GM18519 (cell line): ENCODE results near the gene NMNAT3.
"Not testable (repeated sequence)": the region's sequence is repeated elsewhere in the genome, so short reads cannot be mapped to it uniquely, and the experiment has no call there.

Experiments
- ATAC-seq: cut with Tn5 transposase; IDR thresholded peaks from one replicate; pipeline ENCODE4 v1.9.1; 2021; ENCODE audit warnings: mild to moderate bottlenecking, moderate library complexity; ENCODE audit not compliant: unreplicated experiment, low FRiP score

NMNAT3 gene

DNA sequence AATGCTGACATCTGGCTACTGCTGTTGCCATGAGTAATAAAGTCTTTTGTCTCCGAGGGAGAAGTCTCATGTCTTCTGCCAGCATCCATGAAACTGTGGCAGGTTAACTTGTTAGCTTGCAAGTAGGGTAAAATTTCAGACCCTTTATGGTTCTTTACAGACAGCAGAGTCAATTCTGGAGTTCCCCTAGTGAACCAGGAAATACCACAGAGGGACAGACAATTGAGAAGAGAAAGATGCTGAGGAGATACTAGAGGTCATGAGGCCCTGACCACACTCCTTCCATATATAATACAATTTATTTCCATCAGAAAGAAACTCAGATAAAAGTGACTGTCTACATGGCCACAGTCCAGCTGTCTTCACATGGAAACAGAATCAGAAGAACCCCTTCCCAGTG lies 38.1 kb downstream of the NMNAT3 start:
- no peak for ATAC-seq

GRCh38 chr3:139638518-139638917 lies 39.3 kb downstream of the NMNAT3 start:
- no peak for ATAC-seq

DNA sequence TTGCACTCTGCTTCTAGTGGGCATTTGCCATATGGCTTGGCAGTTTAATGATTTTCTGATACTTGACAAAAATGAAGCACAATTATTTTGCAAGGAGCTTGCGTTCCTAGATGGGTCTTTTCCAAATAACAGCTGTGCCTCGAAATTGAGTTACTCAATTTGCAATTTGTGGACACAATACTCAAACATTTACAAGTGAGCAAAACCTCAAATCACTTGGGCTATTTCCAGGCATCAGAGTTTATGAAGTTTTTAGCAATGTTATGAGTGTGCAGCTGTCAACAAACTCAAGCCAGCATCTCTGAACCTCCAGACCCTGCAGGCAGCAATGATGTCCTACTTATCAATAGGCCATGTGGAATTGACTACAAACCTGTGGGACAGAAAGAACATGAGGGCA lies 41.3 kb downstream of the NMNAT3 start:
- ATAC-seq = no peak

DNA sequence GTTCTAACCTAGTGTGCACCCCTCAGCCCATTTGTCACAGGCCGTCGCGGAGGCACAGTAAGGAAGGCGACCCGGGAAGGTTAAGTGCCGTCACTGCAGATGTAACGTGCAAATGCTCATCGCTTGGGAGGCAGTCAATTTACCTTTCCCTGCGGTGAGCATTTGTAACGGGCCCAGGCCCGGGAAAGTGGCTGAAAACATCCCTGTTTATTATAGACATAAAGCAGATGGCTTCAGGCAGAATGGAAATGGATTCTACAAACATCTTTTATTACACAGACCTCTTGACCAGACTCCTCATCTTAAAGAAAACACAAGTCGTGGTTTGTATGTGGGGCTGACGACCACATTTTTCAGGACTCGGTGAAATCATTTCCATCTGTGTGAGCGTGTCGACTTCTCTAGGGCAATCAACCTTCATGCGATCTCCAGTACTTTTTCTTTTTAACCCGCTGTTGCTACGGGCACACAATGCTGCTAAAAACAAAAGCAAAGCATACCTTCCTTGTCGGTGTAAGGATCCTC lies 43.6 kb downstream of the NMNAT3 start:
- no peak for ATAC-seq

DNA sequence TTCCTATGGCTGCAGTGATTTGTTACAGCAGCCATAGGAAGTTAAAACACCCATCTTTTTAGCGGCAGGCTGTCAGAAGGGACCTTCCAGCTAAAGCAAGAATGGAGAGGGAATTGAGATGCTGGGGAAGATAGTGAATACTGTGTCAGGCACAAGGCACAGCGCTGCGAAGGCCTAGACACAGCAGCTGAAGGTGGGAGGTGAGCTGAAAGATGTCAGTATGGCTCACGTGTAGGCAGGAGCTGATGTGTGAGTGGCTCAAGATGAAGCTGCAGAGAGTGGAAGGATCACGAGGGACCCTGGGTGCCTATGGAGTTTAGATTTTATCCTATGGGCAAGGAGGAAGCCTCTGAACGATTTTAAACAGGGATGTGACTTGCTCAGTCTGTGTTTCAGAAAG lies 44.3 kb downstream of the NMNAT3 start:
- no peak for ATAC-seq

GRCh38 chr3:139630542-139630941 lies 47.2 kb downstream of the NMNAT3 start:
- ATAC-seq = no peak

- peak; percentile 55 for ATAC-seq
Measured at GRCh38 chr3:139629033-139629432, 48.7 kb downstream of the NMNAT3 start.

DNA sequence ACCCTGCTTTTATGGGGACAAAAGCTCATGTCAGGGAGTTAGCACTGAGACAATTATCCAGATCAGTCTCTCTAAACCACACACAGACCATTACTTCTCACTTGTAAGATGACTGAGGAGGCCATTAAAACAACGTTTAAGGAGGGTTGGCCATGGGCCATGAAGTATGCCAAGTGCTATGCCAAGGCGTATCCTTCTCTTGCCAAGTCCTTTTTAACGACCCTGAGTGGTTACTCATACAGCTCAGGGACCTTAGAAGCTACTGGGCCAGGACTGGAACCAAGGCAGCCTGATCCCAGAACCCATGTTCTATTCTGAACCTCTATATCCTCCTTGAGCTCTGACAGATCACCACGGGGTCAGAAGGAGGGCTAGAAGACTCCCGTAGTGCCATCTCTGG lies 50.0 kb downstream of the NMNAT3 start:
- no peak for ATAC-seq

- no peak for ATAC-seq
Measured at GRCh38 chr3:139620438-139620837, 57.3 kb downstream of the NMNAT3 start.

DNA sequence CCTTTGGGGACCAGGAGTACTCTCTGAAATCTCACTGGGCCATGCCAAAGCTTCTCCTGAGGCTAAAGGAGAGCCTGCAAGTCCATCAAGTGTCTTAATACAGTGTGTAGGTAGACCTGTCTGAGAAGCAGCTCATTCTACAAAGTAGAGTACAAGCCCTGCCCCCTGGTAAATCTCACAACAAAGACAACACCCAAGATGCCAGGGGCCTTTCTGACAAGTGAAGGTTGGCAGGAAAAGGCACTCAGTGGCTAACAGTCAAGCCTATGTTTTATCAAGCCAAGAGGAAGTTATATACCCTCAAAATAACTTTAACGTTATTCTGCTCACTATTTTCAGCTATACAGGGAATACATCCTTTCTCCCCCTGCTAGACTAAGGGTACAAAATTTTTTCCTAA lies 58.3 kb downstream of the NMNAT3 start:
- no peak for ATAC-seq

- ATAC-seq = no peak
Measured at GRCh38 chr3:139617672-139618268, 60.0 kb downstream of the NMNAT3 start.

DNA sequence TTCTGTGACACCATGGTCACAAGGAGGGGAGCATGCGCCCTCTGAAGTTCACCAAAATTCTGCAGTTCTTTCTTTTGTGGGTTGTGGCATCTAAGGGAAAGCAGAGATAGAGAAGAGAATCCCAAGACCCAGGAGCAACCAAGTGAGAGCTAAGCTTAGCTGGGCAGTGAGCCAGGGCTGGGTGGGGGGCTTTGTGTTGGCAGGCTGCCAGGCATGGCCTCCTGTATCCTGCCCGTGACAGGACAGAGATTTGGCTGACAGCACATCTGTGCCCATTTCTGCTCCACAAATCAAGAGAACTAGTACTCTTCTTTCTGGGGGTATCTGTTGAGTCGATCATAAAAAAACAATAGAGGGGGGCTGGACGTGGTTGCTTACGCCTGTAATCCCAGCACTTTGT lies 66.2 kb downstream of the NMNAT3 start:
- no peak for ATAC-seq

- ATAC-seq = no peak
Measured at GRCh38 chr3:139610886-139611285, 66.9 kb downstream of the NMNAT3 start.

DNA sequence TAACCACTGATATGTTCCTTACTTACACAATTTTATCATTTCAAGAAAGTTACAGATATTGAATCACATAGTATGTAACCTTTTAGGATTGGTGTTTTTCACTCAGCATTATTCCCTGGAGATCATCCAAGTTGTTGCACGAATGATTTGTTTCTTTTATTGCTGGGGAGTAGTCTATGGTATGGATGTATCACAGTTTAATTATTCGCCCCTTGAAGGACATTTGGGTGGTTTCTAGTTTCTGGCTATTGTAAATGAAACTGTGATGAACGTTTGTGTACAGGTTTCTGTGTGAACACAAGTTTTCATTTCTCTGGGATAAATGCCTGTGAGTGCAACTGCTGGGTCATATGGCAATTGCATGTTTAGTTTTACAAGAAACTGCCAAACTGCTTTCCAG lies 68.8 kb downstream of the NMNAT3 start:
- ATAC-seq = no peak

DNA sequence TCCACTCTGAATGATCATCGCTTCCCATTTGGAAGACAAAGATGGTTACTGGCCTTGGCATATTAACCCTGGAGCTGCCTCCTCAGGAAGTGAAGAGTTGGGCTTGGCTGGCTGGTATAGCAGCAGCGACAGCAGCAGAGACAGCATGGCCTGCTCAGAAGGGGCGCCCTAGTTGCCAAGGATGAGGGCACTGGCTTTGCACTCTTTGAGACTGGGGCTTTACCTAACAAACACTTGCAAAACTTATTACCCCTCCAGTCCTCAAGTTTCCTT lies 69.7 kb downstream of the NMNAT3 start:
- no peak for ATAC-seq

DNA sequence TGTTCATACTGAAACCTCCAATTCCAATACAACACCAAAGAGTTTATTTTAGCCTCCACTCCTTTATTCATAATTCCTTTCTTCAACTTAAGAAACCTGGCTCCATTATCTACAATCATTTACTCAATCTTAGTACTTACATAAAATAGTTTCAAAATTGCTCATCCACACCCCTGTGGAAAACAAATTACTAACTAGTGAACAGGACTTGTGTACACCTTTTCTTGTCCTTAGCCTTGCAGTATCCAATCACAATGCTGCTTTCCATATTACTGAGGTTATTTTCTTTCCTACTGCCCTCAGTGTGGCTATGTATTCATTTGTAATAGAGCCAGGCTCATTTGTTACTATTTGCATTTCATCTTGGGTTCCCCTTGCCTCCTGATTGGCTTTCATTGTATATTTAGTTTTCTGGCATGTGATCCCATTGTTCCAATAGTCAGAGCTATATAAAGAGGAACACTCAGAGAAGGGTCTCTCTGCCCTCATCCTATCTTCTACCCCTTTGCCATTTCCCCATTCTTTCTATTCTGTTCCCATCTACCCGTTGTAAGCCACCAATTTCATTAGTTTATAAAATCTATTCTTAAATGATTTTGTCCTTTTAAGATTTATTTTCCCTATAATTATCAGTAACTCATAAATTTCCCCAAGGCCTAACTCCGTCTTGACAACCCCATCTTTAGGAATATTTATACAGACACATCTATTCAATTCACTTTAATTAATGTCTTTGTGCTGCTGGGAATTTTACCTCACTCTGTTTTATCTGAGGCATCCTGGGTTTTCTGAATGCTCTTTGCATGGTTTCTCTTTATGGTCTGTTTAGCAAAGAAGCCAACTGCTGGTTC lies 70.3 kb downstream of the NMNAT3 start:
- no peak for ATAC-seq

DNA sequence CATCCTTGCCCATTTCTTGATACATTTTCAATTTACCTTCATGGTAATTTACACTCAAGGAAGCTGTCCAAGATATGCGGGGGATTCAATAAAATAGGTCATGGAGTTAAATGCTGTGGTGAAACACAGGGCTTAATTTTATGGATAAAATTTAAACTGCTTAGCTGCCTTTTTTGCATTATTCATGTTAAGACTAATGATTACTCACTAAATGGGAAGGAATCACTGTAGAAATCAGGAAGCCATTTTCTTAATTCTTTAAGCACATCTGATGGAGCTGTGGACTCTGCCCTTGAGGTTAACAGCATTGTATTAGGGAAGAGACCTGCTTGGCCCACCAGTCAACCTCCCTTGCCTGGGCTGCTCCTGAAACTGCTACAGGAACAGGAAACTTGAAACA lies 75.8 kb downstream of the NMNAT3 start:
- no peak for ATAC-seq

DNA sequence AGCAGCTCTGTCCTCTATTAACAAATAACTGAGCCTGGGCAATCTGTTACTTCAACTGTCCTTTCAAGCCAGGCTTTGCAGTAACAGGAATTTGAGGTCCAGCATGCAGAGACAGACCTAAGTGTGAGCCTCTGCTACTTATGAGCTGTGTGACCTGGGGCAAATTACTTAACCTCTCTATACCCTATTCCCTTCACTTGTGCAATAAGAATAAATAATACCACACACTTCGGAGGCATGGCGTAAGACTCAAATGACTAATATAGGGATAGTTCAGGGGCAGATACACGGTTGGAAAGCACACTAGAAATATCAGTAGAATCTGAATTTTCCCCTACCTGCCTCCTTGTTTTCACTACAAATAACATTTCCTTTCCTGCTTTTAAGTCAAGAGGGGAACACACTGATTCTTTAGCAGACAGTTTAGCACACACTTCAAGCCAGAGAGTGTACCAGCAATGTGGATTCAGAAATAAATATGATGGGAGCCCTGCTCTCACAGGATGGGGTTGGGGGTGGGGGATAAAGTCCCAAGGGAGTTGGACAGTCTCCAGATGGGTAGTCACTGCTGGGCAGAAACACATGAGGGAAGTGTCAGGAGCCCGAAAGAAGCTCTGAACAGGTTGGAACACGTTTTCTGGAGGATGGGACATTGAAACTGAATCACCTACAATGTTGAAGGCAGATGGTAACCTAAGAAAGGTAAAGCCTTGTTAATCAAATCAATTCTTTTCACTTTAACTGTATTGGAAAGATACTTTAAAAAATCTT lies 76.4 kb downstream of the NMNAT3 start:
- no peak for ATAC-seq

DNA sequence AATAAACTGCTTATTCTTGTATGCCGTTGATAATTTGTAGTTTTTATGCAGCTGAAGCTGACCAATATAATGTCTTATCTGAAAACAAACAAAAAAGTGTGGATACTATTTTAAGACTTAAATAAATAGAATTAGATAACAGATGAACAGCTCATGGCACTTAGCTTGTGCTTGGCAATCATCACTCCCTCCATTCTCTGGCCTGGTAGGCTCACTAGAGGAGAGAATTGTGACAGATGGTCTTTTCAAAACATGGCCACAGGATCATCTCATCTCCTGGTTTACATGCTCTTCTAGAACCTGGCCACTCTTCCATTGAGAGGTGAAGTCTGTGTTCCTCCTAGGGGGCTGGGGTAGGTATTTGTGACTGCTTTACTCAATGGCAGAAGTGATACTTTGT lies 79.8 kb downstream of the NMNAT3 start:
- no peak for ATAC-seq

GRCh38 chr3:139591186-139591585 lies 86.6 kb downstream of the NMNAT3 start:
- ATAC-seq = not testable (repeated sequence)

DNA sequence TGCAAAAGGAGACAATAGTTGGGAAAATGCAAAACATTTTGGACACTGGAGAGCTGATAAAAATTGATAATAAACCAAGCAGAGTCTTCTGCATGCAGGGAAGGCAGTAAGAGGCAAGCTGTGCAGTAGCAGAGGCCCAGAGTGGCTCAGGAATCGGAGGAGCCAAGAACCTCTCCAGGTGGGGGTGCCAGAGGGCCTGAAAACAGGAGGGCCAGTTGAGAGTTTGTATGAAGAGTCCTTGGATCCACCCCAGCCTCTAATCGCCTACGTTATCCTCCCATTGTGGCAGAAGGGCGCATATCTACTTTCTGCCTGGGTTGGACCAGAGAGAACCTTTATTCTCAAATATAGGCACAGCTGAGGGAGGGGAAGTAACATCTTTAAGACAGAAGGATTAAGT lies 89.3 kb downstream of the NMNAT3 start:
- ATAC-seq = no peak

DNA sequence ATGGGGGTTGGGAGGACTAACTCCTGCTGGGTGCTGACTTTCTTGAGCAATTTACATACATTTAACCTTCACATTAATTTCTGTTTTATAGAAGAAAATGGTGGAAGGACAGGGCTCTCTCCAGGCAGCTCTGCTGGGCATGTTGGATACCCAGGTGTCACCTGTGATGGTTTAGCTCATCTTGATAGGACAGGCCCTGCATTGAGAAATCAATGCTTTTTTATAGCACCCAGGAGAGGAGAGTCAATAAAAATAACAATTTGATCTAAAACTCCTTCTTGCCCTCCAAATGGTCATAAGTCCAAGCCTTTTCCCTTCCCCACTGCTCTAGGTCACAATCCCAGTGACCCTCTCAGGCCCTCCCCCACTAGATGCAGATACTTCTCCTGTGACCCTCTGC lies 90.0 kb downstream of the NMNAT3 start:
- ATAC-seq = no peak
